HG02852 (cell line): ENCODE data around the gene BMPER.

Source experiments
- ATAC-seq: cut with Tn5 transposase; IDR thresholded peaks from one replicate; pipeline ENCODE4 v1.9.1; 2021; ENCODE audit warnings: mild to moderate bottlenecking, moderate library complexity; ENCODE audit not compliant: unreplicated experiment

BMPER gene

DNA sequence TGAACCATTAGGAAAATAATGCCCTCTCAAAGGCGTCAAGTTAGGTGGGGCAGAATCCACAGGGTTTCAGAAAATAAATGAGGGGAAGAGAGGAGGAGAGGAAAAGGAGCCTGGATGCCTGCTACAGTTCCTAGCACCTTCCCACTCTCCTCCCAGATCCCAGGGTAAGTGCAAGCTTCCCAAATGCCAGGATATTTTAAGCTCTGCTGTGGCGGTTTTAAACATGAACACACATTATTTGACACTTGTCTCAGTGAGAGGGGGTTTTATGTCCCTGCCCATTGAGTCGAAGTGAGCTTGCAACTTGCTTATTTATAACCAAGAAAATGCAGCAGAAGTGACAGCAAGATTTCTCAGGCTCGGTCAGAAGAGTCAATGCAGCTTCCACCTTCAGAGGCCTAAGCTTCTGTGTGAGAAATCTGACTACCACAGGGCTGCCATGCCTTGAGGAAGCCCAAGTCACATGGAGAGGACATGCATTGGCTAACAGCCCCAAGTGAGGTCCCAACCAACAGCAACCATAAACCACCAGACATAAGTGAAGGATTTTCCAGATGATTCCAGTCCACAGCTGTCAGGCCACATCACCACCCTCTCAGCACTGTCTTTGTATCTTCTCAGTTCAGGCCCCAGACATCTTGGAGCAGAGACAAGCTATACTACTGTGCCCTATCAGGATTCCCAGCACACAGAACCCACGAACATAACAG, 17.9 kb upstream of the BMPER start:
- no peak for ATAC-seq

DNA sequence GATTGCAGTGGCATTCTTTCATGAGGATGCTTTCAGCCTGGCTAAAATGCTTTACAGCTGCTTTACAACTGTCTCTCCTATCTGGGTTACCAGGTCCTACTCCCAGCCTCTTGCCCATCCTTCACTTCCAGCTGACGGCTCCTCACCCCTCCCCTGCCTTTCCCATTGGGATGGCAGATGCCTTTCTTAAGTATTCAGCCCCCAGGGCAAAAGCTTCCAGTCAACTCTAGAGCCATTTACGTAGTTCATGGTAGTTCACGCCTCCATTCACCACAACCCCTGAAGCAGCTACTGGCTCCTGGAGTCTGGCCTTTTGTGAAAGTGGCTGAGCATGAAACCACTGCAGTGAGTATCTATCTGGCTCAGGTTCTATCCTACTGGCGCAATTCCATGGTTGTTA, 17.2 kb upstream of the BMPER start:
- no peak for ATAC-seq

DNA sequence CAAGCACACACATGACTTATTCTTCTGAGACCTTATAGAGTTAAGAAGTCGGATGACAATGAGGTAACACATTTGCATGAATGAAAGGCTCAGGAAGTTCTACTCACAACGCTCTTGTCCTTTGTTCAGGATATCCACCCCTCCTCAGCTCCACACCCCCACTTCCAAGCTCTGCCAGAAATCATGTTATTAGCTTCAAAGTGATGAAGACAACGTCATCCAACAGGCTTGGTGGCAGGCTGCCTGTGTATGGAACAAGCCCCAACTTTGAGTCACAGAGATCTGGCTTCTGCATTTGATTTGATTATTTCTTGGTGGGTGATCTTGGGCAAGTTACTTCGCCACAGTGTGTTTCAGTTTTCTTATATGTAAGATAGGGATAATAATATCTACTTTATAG, 12.4 kb upstream of the BMPER start:
- ATAC-seq, result no peak

DNA sequence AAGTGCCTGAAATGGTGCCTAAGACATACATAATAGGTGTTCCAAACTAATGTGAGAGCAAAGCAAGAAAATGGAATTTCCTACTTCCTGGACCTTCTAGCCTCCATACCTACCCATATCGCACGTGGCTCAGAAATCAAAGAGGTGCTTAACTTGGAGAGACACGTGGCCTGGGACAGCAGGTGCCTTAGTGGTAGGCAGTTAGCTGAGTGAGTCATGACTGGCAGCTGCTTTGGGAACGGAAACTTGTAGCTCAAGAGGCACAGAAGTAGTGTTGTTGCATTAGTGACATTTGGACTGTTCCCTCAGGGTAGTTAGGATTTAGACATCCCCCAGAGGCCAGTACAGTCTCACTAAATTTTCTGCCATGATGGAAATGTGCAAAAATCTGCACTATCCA, 12.0 kb upstream of the BMPER start:
- no peak for ATAC-seq

DNA sequence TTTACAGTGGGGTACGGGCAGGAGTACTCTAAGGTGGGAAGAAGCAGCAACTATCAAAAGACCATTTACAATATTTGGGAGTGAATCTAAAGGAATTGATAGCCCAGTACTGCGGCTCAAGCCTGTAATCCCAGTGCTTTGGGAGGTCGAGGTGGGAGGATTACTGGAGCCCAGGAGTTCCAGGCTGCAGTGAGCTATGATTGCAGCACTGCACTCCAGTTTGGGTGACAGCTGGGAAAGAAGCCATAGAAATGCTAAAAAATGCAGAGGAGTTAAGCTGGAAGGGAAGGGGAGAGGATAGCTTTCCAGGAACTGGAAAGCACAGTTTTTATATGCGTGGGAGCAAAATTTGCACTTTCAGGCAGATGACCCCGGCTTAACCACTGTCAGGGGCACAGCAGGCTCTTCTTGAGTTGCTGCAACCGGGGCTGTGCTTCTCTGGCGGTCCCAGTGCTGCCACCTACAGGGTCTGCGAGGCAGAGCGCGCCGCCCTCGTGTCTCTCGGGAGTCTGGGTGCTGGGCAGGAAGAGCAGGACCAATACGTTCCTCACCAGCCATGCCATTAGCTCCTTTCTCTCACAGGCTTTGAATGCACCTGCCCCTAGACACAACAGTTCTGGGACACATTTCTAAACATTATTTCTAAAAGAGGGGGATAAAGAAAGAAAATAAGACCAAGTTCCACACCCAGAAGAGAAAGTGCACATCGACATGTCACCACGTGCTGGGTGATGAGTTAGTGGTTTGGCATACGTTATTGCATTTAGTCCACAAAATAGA, 10.1 kb upstream of the BMPER start:
- peak; percentile 99 for ATAC-seq

DNA sequence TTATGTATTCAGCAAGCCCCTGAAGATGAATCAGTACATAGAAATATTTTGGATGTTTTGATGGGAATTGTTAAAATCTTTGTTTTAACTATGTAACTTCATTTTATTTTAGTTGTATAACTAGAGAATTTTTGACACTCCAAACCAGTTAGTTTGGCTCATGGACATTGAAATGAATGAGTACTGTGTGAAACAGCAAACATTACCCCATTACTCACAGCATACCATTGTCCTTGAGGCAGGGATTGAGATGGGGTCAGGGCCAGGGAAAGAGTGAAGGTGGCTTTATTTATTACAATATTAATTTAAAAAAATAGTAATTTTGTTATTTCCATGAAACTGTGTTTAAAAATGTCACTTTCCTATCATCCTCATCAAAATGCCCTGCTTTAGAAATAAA, 4.8 kb upstream of the BMPER start:
- no peak for ATAC-seq

DNA sequence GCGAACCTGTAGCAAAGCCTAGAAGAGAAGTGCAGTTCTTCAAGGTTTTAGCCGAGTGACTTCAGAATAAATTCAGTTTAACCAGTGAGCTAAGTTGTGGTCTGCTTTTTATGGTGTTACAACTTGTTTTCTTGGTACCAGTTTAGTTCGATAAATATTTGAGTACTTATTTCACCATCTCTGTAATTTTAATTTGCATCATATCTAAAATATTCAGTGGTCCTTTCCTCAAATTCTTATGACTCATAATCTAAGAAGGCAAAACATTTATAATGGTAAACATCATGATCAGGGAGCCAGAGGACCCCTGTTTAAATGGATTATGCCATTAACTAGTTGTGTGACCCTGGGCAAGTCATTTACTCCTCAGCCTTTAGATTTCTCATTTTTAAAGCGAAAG, 4.1 kb upstream of the BMPER start:
- ATAC-seq, result no peak

DNA sequence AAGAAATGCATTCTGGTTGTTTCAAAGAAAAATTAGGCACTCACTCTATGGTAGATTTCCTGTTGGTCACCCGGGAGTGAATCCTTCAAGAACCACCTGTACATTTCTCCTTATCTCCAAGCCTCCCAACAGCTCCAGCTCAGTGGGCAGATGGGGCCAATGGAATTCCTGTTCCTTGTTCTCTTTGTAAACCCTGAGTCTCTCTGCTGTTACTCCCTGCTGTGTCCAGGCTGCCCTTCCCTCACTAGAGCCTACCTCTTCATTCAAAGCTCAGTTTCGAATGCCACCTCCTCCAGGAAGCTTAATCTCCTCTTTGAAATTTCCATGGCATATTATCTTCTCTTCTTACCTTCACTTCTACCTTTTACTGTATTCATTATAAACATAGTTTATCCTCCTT, 3.5 kb upstream of the BMPER start:
- no peak for ATAC-seq

DNA sequence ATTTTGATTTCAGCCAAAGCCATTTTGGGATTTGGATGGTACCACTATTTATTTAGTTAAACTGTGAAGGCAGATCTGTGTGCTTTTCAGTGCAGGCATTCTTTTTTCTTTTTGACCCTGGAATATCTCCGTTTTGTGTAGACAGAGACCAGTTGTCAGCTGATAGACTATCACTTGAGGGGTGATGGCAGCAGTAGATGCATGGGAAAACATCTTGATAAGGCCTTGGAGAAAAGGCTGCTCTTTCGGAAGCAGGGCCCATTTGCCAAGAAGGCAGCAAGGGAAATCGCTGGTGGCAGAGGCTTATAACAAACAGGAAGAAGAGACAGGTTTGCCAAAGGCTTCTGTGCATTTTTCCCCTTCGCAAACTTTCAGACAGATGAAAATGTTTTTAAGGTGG, 2.6 kb upstream of the BMPER start:
- ATAC-seq, result no peak

DNA sequence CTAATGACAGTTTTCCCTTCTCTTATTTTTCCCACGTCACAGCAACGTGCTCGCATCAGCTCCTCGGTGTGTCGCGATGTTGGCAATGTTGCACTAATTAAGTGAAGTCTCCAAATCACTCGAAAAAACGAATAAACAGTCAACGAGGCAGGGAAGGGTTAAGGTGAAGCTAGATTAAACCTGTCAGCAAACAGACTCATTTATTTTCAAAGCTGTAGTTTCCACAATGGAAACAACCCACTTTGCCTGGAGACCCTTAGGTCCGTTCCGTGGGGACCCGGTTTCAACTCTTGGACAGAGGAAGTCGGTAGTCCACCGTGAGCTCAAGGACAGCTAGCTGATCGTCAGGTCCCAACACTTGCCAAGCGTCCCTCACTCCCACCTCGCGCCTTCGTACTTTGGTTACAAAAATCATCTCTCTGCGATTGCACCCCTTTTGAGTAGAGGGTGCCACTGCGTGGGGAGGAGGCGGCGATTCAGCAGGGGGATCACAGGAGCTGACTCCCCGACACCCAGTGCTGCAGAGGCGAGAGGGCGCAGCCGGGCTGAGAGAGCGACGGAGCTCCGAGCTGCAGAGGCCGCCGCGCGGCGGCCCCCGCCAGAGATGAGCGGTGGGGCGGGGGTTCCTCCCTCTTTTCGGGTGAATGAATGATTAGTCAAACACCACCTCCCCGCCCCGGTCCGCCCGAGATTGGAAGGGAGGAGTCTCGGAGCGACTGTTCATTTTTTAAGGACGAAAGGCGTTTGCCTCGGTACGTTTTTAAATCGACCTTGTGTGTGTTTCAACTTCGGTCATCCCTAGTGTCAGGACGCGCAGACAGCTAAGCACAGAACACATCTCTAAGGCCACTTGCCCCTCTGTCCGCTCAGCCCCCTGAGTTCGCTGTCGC, 1.3 kb upstream of the BMPER start:
- no peak for ATAC-seq

DNA sequence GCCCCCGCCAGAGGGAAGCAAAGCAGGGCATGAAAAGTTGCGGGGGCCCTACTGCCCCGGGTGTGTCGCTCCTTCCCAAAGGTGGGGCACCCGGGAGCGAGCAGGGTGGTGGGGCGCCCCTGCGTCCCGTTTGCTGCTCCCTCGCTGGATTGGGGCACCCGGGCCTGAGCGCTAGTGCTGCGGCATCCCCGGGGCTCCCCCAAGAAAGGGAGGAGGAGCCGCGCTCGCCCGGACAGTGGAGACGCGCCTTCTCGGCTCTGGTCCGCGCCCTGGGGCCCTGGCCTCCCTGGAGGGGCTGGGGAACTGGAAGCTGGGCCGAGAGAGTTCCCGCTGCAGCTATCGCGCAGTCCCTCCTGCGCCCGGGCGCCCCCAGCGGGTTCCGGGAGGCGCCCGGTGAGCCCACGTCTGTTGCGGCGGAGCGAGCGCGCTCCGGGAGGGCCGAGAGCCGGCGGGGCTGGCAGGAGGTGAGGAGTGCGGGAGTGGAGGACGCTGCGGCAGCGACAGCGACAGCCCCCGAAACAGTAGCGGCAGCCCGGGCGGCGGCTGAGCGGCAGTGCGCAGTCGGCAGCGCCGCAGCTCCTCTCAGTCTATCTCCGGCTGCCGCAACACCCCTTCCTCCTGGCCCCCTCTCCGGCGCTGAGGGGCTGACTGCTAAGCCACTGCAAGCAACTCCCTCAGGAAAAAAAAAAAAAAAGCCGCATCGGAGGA, 504 bp upstream of the BMPER start:
- ATAC-seq, result no peak

DNA sequence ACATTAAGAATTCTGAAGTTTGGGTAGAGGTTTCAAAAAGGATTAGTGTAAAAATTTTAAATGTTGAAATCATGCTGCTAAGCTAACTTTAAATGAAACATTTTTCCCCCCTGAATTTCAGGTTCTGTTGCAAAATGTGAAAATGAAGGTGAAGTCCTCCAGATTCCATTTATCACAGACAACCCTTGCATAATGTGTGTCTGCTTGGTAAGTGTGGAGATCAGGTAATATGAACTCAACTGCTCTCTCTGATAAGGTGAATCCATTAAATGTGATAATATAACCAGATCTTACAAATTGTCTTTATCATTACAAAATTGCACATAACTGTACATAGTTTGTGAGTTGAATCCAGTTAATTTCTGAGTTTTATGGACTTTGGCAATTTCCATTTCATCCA, 1.4 kb downstream of the BMPER start:
- ATAC-seq, result no peak

DNA sequence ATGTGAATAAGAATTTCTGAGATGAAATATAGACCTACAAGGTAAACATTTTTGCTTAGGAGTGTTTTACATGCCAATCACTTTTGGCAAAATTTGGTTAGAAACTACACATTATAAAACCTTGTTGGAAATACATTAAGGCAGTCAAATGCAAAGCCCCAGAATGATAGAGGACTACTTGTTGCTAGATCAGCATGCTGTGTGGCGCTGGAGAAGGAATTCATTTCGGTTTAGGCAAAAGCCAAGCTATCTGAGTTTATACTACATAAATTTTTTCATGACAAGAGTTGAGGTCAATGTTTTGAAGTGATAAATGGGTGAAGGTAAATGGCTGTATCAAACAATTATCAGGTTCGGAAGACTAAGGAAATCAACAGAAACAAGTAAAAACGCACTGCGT, 2.3 kb downstream of the BMPER start:
- ATAC-seq, result no peak

DNA sequence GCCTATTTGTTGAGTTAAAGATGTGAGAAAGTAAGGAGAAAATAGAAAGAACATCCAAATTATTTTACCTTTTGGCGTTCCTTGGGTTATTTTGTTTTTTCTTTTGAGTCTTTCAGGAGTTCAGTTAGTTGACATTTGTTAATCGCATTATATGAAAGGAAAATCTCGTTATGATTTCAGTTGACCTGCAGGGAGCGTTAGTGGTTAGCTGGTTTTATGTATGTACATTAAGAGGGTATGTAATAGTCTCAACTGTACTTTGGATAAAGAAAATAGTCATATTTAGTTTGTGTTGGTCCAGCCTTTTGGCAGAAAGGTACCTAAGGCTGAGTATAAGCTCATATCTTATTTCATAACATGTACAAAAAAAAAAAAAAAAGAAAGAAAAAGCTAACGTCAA, 4.0 kb downstream of the BMPER start:
- ATAC-seq, result no peak

DNA sequence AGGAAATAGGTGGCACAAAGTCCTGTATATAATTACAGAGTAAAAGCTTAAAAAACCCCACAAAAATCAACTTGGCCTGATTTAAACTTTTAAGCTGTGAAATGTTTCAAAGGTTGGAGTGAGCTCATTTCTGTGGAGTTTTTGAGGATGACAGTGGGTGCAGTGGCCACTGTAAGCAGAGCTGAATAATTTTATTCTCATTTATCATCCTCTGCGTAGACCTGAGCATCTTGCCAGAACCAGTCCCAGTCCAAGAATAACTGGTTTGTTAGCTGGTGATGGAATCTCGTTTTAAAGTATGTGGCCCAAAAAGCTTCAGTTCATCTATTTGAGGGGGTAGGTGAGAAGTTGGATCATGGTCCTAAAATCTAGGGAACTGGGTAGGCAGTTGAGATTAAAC, 4.4 kb downstream of the BMPER start:
- ATAC-seq, result no peak

DNA sequence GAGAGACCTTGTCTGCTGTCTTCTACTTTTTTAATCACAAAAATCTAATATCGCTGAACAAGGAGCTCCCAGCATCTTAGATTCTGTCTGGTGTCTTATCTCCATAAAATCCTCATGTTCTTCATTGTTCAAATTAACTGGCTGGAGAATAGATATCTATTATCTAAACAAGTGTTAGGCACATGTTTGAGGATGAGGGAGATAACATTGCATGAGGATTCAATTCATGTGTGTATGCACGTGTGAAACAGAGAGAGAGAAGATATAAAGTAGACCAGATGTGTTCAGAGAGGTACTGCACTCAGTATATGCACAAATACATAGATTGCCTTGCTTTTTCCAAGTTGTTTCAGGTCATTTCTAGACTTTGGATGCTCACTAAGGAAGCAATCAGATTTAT, 5.4 kb downstream of the BMPER start:
- no peak for ATAC-seq

DNA sequence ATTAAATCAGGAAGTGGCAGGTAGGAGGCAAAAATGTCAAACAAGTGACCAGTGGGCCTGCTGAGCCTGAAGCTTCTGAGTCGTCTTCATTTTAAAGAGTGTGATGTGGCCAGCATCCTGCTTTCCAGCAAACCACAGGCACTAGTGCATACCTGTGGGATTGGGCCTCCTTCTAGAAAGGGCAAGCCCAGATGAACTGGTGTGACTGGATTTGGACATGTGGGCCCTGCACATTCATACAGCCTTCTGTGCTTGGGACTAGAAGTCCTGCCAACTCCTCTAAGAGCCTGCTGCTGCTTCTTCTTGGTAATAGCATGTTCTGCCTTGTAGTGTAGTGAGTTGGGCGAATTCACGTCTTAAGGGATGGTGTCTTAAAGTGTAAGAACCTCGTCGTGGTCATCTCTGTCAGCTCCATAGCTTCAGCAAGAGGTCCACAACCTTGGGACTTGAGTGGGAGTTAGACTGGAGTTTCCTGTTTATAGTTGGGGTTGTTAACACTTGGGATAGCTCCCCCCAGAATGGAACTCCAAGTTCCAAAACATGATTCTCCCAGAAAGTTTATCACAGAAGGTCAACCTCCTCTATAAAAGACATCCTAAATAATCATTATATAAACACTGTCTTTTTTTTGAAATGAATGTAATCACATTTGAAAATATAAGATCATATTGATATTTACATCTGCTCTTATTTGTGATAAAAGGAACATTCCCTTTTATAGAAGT, 11.2 kb downstream of the BMPER start:
- ATAC-seq, result no peak

DNA sequence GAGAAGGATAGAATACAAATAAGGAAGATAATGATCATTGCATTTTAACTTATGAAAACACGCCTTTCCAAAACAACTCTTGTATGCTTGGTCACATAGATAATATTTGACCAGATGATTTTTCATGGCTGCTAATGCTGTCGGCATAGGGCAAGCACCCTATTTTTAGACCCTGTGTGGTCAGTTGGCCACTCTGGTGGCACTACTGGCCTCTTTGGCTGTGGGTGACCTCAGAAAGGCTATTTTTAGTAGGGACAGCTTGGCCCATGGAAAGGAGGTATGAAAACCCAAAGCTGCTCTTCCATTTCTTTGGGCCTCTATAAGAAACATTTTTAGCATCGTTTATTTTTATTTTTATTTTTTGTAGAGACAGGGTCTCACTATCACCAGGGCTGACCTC, 12.3 kb downstream of the BMPER start:
- ATAC-seq, result no peak

DNA sequence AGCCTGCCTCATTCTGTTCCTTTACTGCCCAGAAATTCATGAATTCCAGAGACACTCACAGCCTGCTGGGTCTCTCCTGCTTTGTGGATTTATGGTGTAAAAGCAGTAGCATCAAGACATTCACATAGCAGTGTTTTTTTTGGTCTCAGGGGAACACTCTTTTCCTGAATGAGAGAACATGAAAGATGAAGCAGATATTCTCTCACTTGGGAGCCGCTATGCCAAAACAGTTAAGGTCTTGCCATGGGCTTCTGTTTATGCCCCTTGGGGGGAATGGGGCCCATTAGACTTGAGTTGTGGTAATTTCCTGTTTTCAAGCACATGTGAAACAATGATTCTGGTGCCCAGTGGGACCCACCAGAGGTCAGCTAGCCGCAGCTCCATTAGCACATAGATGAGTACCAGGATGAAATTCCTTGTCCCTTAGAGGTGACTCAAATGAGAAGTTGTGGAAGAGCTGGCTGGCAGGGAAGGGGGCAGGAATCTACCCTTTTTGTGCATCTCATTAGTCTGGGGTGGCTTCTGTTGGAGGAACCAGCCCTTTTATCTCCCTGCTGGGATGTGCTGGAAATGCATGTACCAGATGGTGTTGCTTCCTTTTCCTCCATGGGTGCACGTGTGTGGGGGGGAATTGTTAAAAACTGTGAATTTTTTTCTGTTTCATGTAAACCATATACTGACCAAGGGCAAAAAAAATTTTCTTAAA, 13.3 kb downstream of the BMPER start:
- no peak for ATAC-seq

DNA sequence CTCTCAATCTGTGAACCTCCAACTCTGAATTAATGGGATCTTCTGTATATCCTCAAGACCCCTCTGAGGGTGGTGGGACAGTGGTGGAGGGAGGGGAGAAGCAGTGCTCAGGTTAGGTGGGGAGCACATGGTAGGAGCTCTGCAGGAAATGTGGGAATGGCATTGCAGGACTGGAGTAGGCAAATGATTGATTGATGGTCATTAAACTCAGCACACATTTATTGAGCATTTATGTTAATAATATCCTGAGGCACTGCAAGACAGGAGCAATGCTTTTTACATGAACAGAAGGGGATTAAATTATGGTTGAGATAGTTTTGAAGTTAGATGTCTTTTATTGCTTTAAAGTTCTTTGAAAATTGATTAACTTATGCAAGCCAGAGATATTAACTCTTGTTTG, 14.1 kb downstream of the BMPER start:
- no peak for ATAC-seq
